ENCODE measurements around the gene TBL2. TPM values are rescaled to one million over a fixed set of nuclear protein-coding genes. Genes with fewer than 3 reads are reported as not detected.
A peak's percentile ranks its signal among the peaks of the same experiment; 100 is the strongest.

Gene TBL2
- total RNA-seq, 1 experiment from 2014 or later = 62.8 TPM

GRCh38 chr7:73606801-73607691 is 28.7 kb upstream of the TBL2 start:
- Histone ChIP-seq H3K27ac (ENCODE audit: low read length) (no peak overlapping the region), H3K4me2 (ENCODE audit: low read length) (peak overlapping the region; percentile 13; the same call in 1 of the 2 replicates), H3F3A (ENCODE audit: low read length, unreplicated experiment) (no peaks in the 10 kb centered on the region), H3K4me3 (ENCODE audit: low read length) (no peak overlapping the region), H3K79me2 (ENCODE audit: low read length) (no peaks in the 10 kb centered on the region), H3K9me2 (replicated peaks; ENCODE audit: low read length) (no peaks in the 10 kb centered on the region), H4K20me1 (ENCODE audit: low read length) (no peaks in the 10 kb centered on the region), H3K27me3 (ENCODE audit: low read length) (no peaks in the 10 kb centered on the region), H3K4me1 (ENCODE audit: insufficient read depth, low read length) (no peaks in the 10 kb centered on the region), H2AFZ (ENCODE audit: low read length) (no peak overlapping the region), H3K9me3 (ENCODE audit: low read length) (no peaks in the 10 kb centered on the region), H3K9ac (ENCODE audit: low read length) (no peak overlapping the region), H3K36me3 (ENCODE audit: low read depth, low read length) (no peaks in the 10 kb centered on the region)
- ChIA-PET CTCF (interaction anchor here (0.5 to 1.9 kb wide), 8 partner anchors 10 to 346 kb away, joined by 3 to 13 read pairs (median 4); no protein-coding TSS in a partner anchor), POLR2A (ENCODE audit: unreplicated experiment) (interaction anchor here (0.5 kb wide), 2 partner anchors 82 to 122 kb away, joined by 3 to 14 read pairs; no protein-coding TSS in a partner anchor)
- ATAC-seq (peak; percentile 80), DNase-seq (peak; percentile 55)
- no TSS peak for BruUV-seq (replicated peaks)
- TF ChIP-seq CTCF (conservative IDR thresholded peaks at IDR 0.05; ENCODE audit: low read depth, low read length) (peak; percentile 94), EZH2phosphoT487 (IDR thresholded peaks at IDR 0.05; ENCODE audit: borderline replicate concordance, low read length) (no peak)
- intact Hi-C loops (cut with micrococcal nuclease) = loop anchor here (1.0 to 2.0 kb wide), 2 partner anchors 60 to 118 kb away; partner anchors contain the start of gene VPS37D

DNA sequence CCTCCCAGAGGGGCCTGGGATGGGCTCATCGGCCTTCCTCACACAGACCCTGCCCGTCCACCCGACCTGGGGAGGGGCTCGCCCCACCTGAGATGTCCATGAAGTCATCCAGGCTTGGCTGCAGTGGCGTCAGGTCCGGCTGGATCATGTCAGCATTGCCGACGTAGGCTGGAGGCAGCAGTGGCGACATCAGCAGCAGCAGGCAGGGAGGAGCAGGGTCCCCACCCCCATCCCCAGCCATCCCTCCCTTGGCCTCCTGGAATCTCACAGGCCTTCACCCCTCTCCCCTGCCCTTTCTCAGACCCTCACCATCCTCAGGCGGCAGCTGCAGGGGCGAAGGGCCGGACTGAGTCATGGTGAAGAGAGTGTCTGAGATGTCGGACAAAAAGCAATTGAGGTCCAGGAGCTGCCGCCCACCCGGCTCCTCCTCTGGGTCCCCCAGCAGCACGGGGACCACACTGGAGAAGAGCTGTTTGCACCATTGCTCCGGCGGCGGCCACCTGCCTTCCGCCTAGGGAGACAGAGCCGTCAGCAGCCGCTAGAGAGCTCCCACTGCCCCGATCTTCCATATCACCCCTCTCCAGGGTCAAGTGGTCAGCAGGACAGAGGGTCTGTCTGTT is 27.3 kb upstream of the TBL2 start:
- CTCF ChIA-PET = interaction anchor here (1.9 kb wide), 1 partner anchor 120 kb away, joined by 13 read pairs; no protein-coding TSS in a partner anchor
- H3K9me2 ChIP-seq (replicated peaks; ENCODE audit: low read length) = no peaks in the 10 kb centered on the region

More for the DNA sequence above, 27.3 kb upstream of the TBL2 start:
- Histone ChIP-seq H3F3A (ENCODE audit: low read length, unreplicated experiment) (no peaks in the 10 kb centered on the region), H3K36me3 (ENCODE audit: low read depth, low read length) (no peaks in the 10 kb centered on the region), H3K9me3 (ENCODE audit: low read length) (no peaks in the 10 kb centered on the region), H3K4me1 (ENCODE audit: insufficient read depth, low read length) (no peaks in the 10 kb centered on the region), H3K4me2 (ENCODE audit: low read length) (no peak overlapping the region), H3K27ac (ENCODE audit: low read length) (no peak overlapping the region), H3K9ac (ENCODE audit: low read length) (no peak overlapping the region), H2AFZ (ENCODE audit: low read length) (no peak overlapping the region), H3K4me3 (ENCODE audit: low read length) (no peak overlapping the region), H3K27me3 (ENCODE audit: low read length) (no peaks in the 10 kb centered on the region), H3K79me2 (ENCODE audit: low read length) (no peaks in the 10 kb centered on the region), H4K20me1 (ENCODE audit: low read length) (no peaks in the 10 kb centered on the region)
- intact Hi-C loops (cut with micrococcal nuclease) = loop anchor here (2.0 kb wide), 1 partner anchor 61 kb away; the partner anchor contains the start of gene VPS37D
- no peak for ATAC-seq
- BruUV-seq (replicated peaks) = no TSS peak
- TF ChIP-seq CTCF (conservative IDR thresholded peaks at IDR 0.05; ENCODE audit: low read depth, low read length) = no peak
- no peak for TF ChIP-seq EZH2phosphoT487 (IDR thresholded peaks at IDR 0.05; ENCODE audit: borderline replicate concordance, low read length)
- TF ChIP-seq EZH2 (IDR thresholded peaks at IDR 0.05; ENCODE audit: low read length, unreplicated experiment) = no peak
- DNase-seq = no peak
- POLR2A ChIA-PET (ENCODE audit: unreplicated experiment) = no interaction called here

Measured in PC-3 (cell line).